ENCODE measurements around the gene SUPT5H.

GRCh38 chr19:39446365-39447084 lies 1.1 kb downstream of the SUPT5H start:
- TF ChIP-seq CTCF (IDR thresholded peaks at IDR 0.05; ENCODE audit: borderline replicate concordance, extremely low read depth, low read length, poor library complexity, severe bottlenecking), result no peak
- TF ChIP-seq EZH2 (IDR thresholded peaks at IDR 0.05; ENCODE audit: borderline replicate concordance, low read depth, low read length, severe bottlenecking), result no peak
